Lower lobe of right lung (tissue), 2 donors: ENCODE results near the gene MEIS3. TPM values are rescaled to one million over a fixed set of nuclear protein-coding genes. Genes with fewer than 3 reads are reported as not detected.

Experiments
- ATAC-seq, 2 donors: fragments of 200-7000 bp; cut with Tn5 transposase; one replicate each; pipeline ENCODE4 v1.9.1; 2020 to 2022; ENCODE audit warnings: mild to moderate bottlenecking in 2 of 2, moderate library complexity in 2 of 2
- DNase-seq: peaks from one replicate; pipeline ENCODE4 v3.0.0-alpha.2; 2020
- H3K27ac ChIP-seq: fragments of 200-600 bp; one replicate; pipeline ENCODE4 v1.8.0; 2022
- H3K27me3 ChIP-seq: fragments of 200-600 bp; one replicate; pipeline ENCODE4 v1.8.0; 2022; ENCODE audit warnings: low read depth
- H3K36me3 ChIP-seq: fragments of 200-600 bp; one replicate; pipeline ENCODE4 v1.8.0; 2022; ENCODE audit warnings: mild to moderate bottlenecking
- H3K4me1 ChIP-seq: fragments of 200-600 bp; one replicate; pipeline ENCODE4 v1.8.0; 2022
- H3K4me3 ChIP-seq: fragments of 200-600 bp; one replicate; pipeline ENCODE4 v1.8.0; 2022; ENCODE audit warnings: mild to moderate bottlenecking
- H3K9me3 ChIP-seq: fragments of 200-600 bp; one replicate; pipeline ENCODE4 v1.8.0; 2022
- CTCF ChIP-seq: fragments of 200-600 bp; IDR thresholded peaks from one replicate; pipeline ENCODE4 v1.8.0; 2022; ENCODE audit warnings: antibody characterized with exemption, mild to moderate bottlenecking
- intact Hi-C: fragments of 100-400 bp; cut with DNase I; formaldehyde crosslinking; loops from one replicate; pipeline ENCODE4 v1.11.0; 2022
- total RNA-seq: library from RNA; stranded (reverse); fragmentation: NEBNext Ultra II Directional; extraction: Animal tissue kit (Norgen Biotek cat#: 25700); gene quantifications from one replicate; pipeline ENCODE4 v1.2.1, GENCODE V29; 2021
- donor health status: DM: no; HTN: yes; CAD: no; lungs with severe emphysema.

MEIS3 gene
- total RNA-seq, 1 donor from 2014 or later, result 5.3 TPM

- intact Hi-C loops, result loop anchor here (10.0 kb wide), 1 partner anchor 237 kb away; no protein-coding TSS in a partner anchor
- H3K4me3 ChIP-seq, result no peak overlapping the region
- peak; percentile 64 to 80 for ATAC-seq
- H3K36me3 ChIP-seq, result no peaks in the 10 kb centered on the region
- DNase-seq, result peak; percentile 70
- no peak for TF ChIP-seq CTCF
- H3K9me3 ChIP-seq, result no peaks in the 10 kb centered on the region
- H3K27ac ChIP-seq, result no peak overlapping the region
- H3K4me1 ChIP-seq, result peaks cover 22% of the 10 kb centered on the region
- peaks cover 69% of the 10 kb centered on the region for H3K27me3 ChIP-seq
These were observed 28.4 kb upstream of the MEIS3 start for GRCh38 chr19:47447470-47448359.

- no peaks in the 10 kb centered on the region for H3K36me3 ChIP-seq
- H3K4me1 ChIP-seq, result peaks cover 22% of the 10 kb centered on the region
- peak; percentile 62 for DNase-seq
- H3K9me3 ChIP-seq, result no peaks in the 10 kb centered on the region
- H3K27me3 ChIP-seq, result peaks cover 78% of the 10 kb centered on the region
- H3K27ac ChIP-seq, result no peak overlapping the region
- intact Hi-C loops, result loop anchor here (10.0 kb wide), 1 partner anchor 238 kb away; no protein-coding TSS in a partner anchor
- peak; percentile 71 to 75 for ATAC-seq
- H3K4me3 ChIP-seq, result no peak overlapping the region
- no peak for TF ChIP-seq CTCF
These were observed 27.5 kb upstream of the MEIS3 start for GRCh38 chr19:47446534-47447469.

GRCh38 chr19:47445937-47446402 lies 26.6 kb upstream of the MEIS3 start:
- TF ChIP-seq CTCF, result no peak
- intact Hi-C loops, result loop anchor here (10.0 kb wide), 1 partner anchor 239 kb away; no protein-coding TSS in a partner anchor
- Histone ChIP-seq H3K9me3 (no peaks in the 10 kb centered on the region), H3K4me1 (peaks cover 22% of the 10 kb centered on the region), H3K27ac (no peak overlapping the region), H3K4me3 (peak overlapping the region; percentile 6), H3K36me3 (no peaks in the 10 kb centered on the region), H3K27me3 (peaks cover 84% of the 10 kb centered on the region)
- ATAC-seq (peak; percentile 50 to 69), DNase-seq (peak; percentile 62)

GRCh38 chr19:47445527-47445926 lies 26.2 kb upstream of the MEIS3 start:
- Histone ChIP-seq H3K36me3 (no peaks in the 10 kb centered on the region), H3K4me1 (peaks cover 22% of the 10 kb centered on the region), H3K4me3 (peak overlapping the region; percentile 6), H3K9me3 (no peaks in the 10 kb centered on the region), H3K27me3 (peaks cover 84% of the 10 kb centered on the region), H3K27ac (no peak overlapping the region)
- DNase-seq (no peak), ATAC-seq (no peak)
- no peak for TF ChIP-seq CTCF
- intact Hi-C loops, result loop anchor here (10.0 kb wide), 1 partner anchor 239 kb away; no protein-coding TSS in a partner anchor

- H3K27me3 ChIP-seq, result peaks cover 82% of the 10 kb centered on the region
- no peak overlapping the region for H3K4me3 ChIP-seq
- H3K4me1 ChIP-seq, result peaks cover 22% of the 10 kb centered on the region
- H3K36me3 ChIP-seq, result no peaks in the 10 kb centered on the region
- ATAC-seq (no peak), DNase-seq (no peak)
- H3K9me3 ChIP-seq, result no peaks in the 10 kb centered on the region
- no peak overlapping the region for H3K27ac ChIP-seq
- no peak for TF ChIP-seq CTCF
- intact Hi-C loops, result loop anchor here (10.0 kb wide), 1 partner anchor 240 kb away; no protein-coding TSS in a partner anchor
These were observed 25.1 kb upstream of the MEIS3 start for GRCh38 chr19:47444388-47444821.
